ENCODE results near the gene PSMF1.

DNA sequence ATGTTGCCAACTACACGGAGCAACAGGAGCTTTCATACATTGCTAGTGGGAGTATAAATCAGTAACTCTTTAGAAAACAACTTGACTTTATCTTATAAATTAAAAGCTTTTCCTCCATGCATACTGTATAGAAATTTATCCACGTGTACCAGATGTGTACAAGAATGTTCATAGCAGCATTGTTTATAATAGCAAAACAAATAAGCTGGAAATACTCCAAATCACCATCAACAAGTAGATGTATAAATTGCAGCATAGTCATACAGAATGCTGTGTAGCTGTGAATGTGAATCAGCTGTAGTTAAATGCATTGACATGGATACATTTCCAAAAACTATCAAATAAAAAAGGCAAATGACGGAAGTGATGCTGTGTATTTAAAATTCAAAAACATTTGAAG lies 6.0 kb downstream of the PSMF1 start:
- TF ChIP-seq POLR2A (IDR thresholded peaks at IDR 0.05), result no peak
- TF ChIP-seq, protein P1, sequence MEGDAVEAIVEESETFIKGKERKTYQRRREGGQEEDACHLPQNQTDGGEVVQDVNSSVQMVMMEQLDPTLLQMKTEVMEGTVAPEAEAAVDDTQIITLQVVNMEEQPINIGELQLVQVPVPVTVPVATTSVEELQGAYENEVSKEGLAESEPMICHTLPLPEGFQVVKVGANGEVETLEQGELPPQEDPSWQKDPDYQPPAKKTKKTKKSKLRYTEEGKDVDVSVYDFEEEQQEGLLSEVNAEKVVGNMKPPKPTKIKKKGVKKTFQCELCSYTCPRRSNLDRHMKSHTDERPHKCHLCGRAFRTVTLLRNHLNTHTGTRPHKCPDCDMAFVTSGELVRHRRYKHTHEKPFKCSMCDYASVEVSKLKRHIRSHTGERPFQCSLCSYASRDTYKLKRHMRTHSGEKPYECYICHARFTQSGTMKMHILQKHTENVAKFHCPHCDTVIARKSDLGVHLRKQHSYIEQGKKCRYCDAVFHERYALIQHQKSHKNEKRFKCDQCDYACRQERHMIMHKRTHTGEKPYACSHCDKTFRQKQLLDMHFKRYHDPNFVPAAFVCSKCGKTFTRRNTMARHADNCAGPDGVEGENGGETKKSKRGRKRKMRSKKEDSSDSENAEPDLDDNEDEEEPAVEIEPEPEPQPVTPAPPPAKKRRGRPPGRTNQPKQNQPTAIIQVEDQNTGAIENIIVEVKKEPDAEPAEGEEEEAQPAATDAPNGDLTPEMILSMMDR (IDR thresholded peaks at IDR 0.05), result no peak
